AG08395 (cell line): ENCODE measurements around the gene TMC4.
"Not testable (repeated sequence)": the region's sequence is repeated elsewhere in the genome, so short reads cannot be mapped to it uniquely, and the experiment has no call there.

Source experiments
- DNase-seq: peaks from one replicate; pipeline ENCODE4 v3.0.0; 2012; ENCODE audit warnings: mixed read lengths, low spot score

The TMC4 gene

DNA sequence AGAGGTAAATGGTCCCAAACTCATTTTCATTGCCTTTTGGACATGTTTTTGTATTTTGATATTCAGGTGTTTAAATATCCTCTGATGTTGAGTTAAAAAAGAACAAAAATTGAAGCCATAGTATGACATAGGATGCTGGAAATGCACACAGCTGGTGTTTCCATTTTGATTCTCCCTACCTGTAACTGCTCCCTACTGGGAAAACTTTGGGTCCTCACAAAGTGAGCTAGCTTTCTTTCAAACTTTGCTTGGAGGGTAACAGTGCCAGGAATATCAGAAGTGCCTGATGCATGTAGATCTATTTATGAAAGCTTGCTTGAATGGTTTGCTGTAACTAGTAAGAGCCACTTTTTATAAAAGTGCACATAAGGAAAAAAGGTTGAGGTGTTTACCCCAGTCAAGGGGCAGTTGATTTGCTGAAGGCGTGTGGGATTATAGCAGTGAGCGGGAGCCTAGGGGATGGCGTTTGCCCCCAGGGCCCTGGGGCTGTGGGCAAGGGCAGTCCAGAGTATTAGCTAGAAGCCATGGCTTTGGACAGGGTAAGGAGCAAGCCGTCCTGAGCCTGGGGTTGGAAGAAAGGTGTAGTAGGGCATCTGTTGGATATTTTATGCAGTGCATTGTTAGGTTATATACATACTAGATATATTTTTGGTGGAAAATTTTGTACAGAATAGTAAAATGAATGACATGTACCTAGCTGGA is 32.0 kb upstream of the TMC4 start:
- DNase-seq = no peak

DNA sequence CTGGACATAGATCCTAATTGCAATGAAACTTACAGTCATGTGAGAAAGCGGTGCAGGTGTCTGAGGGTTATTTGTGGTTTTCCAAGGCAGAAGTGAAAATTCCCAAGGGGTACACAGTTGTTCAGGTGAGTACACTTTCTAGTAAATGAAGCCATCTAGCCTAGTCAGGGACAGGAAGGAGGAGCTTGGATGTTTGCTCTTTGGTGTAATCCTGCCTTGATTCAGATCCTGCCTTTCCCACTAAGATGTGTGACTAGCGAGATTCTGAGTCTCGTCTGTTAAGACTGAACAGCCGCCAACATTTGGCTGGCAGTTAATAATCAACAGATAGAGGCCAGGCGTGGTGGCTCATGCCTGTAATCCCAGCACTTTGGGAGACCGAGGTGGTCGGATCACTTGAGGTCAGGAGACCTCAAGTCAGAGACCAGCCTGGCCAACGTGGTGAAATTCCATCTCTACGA is 30.2 kb upstream of the TMC4 start:
- no peak for DNase-seq

GRCh38 chr19:54201980-54202379 is 29.0 kb upstream of the TMC4 start:
- no peak for DNase-seq

DNA sequence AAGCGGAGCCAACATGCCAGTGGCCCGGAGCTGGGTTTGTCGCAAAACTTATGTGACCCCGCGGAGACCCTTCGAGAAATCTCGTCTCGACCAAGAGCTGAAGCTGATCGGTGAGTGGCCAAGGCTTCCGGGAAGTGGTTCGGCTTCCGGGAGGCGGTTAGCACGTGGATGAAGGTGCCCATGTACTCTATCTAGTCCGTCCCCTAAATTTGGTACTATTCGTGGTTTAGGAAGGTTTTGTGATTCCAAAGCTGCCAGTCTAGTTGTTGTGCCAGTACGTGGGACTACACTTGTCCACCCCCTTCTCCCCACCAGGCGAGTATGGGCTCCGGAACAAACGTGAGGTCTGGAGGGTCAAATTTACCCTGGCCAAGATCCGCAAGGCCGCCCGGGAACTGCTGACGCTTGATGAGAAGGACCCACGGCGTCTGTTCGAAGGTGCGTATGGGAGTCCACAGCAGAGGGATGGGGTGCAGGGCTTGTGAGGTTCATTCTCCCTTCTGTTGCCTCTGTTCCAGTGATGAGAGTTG is 28.3 kb upstream of the TMC4 start:
- DNase-seq = no peak

- no peak for DNase-seq
These were observed 26.4 kb upstream of the TMC4 start for GRCh38 chr19:54199401-54199800.

DNA sequence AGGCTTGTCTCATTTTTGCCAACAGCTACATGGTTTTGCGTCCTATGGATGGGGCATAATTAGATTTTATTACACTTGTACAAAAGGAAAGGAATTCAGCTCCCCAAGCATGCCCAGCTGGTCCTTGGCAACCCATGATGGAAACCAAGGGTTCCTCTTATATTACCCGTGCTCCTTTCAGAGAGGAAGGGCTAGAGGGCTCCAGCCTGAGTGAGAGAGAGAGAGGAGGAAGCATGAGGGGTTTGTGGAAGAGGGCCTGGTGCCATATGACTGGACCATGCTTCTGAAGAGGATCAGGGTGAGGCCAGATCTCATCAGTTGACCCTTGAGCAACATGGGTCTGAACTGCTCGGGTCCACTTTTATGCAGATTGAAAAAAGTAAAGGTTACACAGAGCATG is 24.2 kb upstream of the TMC4 start:
- no peak for DNase-seq

DNA sequence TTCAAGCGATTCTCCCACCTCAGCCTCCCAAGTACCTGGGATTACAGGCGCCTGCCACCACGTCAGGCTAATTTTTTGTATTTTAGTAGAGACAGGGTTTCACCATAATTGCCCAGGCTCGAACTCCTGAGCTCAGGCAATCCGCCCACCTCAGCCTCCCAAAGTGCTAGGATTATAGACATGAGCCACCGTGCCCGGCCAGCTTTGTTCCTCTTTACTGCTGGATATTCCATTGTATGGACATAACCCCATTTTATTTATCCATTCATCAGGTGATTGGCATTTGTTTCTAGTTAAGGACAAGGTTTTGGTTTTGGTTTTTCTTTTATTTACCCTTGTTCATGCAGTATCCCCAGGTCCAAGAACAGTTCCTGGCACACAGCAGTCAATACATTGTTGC is 23.6 kb upstream of the TMC4 start:
- DNase-seq = no peak

- DNase-seq = not testable (repeated sequence)
These were observed 21.5 kb upstream of the TMC4 start for GRCh38 chr19:54194463-54194862.

DNA sequence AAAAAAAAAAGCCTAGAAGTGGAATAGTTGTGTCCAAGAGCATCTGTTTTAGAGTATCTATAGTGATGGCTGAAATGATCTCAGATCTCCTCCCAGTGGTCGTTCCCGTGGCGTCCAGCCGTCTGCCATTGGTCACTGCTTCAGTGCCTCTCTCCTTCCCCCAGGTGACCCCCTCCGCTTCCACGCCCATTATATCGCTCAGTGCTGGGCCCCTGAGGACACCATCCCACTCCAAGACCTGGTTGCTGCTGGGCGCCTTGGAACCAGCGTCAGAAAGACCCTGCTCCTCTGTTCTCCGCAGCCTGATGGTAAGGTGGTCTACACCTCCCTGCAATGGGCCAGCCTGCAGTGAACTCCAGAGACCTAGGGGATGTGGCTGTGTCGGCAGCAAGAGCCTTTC is 20.1 kb upstream of the TMC4 start:
- DNase-seq = no peak

- DNase-seq = no peak
These were observed 19.0 kb upstream of the TMC4 start for GRCh38 chr19:54191811-54192453.

GRCh38 chr19:54191011-54191810 is 18.3 kb upstream of the TMC4 start, which contains the start of gene TSEN34:
Gene TSEN34 (plus strand): TSS chr19:54191308. CDS start chr19:54191365, 57 bp downstream.
- DNase-seq = peak; percentile 76

DNA sequence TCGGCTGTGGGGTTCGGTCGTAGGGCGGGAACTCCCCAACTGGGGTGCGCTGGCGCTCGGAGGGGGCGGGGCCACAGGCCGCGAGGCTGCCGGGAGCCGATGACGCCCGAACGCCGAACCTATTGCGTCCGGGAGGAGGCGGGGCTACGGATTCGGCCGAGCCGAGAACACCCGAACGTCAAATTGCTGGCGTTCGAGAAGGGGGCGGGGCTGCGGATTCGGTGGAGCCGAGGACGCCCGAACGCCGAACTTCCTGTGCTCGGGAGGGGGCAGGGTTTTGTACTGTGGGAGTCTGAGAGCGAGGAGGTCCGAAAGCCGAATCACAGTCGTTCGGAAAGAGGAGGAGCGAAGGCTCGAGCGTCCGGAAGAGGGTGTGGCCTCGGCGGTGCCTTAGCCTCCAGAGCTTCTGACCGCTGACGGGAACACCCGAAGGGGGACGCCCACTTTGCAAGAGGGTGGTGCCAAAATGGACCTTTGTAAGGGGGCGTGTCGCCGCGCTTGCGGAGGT is 17.6 kb upstream of the TMC4 start:
- peak; percentile 91 for DNase-seq

GRCh38 chr19:54189735-54190502 is 17.0 kb upstream of the TMC4 start:
- DNase-seq = peak; percentile 97

DNA sequence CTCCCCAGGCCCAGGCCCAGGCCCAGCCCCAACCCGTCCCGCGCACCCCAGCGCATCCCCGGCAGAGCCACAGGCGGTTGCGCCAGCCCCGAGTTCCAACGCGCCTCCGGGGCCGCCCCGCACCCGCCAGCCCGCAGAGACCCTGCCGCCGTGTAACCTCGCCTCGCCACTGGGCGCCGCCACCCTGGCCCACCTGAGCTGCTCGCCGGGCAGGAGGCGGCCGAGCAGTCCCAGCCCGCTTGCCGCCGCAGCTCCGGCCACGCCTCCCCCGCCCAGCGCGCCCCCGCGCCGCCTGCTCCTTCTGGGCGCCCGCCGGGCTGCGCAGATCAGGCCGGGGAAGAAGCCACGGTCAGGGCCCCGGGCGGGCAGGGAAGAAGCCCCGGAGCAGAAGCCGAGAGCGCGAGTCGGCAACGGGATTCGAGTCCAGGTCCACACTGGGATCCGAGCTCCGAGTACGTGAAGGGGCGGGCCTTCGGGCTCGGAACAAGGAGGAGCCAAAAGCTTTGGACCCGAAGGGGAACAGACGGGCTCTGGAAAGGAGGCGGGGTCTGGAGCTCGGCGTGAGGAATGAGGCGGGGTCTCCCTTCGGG is 16.3 kb upstream of the TMC4 start, which contains the start of gene MBOAT7:
TSS of gene MBOAT7 (minus strand) at position 436 of the 590 bp plus-strand sequence. CDS start 1,072 bp downstream, outside the sequence.
- no peak for DNase-seq

DNA sequence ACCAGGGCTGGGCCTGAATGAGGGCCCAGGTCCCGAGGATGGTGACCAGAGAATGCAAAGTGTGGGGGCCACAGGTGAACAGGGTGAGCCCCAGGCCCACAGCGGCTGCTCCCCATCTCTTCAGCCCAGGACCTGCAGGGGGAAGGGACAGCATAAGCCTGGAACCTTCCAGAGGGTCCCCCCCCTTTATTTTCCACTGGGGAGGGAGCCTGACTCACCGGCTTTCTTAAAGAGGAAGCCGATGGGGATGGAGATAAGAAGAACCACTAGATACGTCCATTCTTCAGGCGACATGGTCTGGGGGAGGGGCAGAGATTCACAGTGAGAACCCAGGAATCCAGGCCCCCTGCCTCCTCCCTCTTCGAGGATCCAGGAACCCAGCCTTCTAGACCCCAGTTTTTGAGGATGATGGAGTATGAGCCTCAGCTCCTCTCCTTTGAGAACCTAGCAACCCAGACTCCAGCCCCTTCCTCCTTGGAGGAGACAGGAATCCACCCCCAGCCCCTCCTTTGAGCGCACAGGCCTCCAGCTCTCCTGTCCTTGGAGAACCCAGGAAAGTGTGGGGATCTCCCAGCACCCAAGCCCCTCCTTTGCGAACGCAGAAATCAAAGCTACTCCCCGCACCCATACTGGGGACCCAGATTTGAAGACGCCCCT is 15.4 kb upstream of the TMC4 start:
- peak; percentile 56 for DNase-seq

GRCh38 chr19:54186934-54187381 is 14.0 kb upstream of the TMC4 start:
- DNase-seq = no peak

DNA sequence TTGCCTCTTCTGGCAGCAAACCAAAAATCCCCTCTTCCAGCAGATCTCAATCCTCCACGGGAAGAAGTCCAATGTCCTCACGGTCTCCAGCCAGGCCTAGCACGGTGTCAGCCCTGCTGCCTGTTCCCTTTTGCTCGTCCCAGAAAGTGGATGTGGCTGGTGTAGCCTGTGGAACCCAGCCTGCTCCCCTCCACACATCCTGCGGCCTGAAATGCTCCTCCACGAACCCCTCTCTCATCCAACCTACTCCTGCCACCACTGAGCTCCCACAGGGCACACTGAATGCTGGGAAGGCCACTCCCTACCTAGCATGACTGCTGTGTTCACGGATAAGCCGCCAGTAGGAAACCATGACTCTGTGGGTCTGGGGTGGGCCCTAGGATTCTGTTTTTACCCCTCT is 13.4 kb upstream of the TMC4 start:
- no peak for DNase-seq

GRCh38 chr19:54183431-54183830 is 10.5 kb upstream of the TMC4 start:
- no peak for DNase-seq

DNA sequence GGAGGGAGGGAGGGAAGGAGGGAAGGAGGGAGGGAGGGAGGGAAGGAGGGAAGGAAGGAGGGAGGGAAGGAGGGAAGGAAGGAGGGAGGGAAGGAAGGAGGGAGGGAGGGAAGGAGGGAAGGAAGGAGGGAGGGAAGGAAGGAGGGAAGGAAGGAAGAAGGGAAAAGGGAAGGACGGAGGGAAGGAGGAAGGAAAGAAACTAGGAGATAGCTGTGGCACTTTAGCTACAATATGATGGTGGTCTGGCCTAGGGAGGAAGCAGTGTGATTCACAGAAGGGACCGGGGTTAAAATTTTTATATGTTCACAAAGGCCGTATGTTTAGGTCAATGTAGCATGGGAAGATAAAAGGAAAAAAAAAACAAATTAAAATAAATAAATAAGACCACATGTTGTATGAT is 8.9 kb upstream of the TMC4 start:
- DNase-seq = not testable (repeated sequence)

DNA sequence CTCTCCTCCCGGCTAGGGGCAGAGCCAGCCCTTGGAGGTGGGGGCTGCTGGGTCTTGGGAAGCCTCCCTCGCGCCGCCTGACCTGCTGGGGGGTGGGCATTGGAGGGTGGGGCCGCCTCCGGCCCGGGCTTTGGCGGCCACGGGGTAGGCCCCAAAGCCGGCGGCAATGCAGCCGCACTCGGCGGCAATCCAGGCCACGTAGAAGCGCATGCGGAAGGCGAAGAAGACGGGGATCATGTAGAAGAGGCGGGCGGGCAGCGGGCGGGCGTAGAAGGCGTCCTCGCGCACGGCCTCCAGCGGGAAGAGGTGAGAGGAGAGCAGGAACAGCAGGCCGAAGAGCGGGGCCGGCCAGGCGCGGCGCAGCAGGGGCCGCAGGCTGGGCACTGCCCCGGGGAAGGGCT is 7.7 kb upstream of the TMC4 start:
- DNase-seq = no peak
